Ectodermal cell (in vitro differentiated cells): ENCODE measurements around the gene SNX6.
"Not testable (repeated sequence)": the region's sequence is repeated elsewhere in the genome, so short reads cannot be mapped to it uniquely, and the experiment has no call there.

Experiments
- H3K27ac ChIP-seq: 2 replicates; pipeline ENCODE4 v1.7.0; 2013; ENCODE audit warnings: mild to moderate bottlenecking, low read depth, low read length; ENCODE audit not compliant: insufficient read depth, poor library complexity, severe bottlenecking
- H3K27me3 ChIP-seq: 2 replicates; pipeline ENCODE4 v1.7.0; 2013; ENCODE audit warnings: mild to moderate bottlenecking, low read length; ENCODE audit not compliant: insufficient read depth, control insufficient read depth, poor library complexity, severe bottlenecking
- H3K36me3 ChIP-seq: one replicate; pipeline ENCODE4 v1.7.0; 2013; ENCODE audit warnings: low read length; ENCODE audit not compliant: control insufficient read depth, insufficient read depth
- H3K4me1 ChIP-seq: one replicate; pipeline ENCODE4 v1.7.0; 2013; ENCODE audit warnings: low read length; ENCODE audit not compliant: control insufficient read depth, insufficient read depth
- H3K4me3 ChIP-seq: 2 replicates; pipeline ENCODE4 v1.7.0; 2013; ENCODE audit warnings: low read depth, low read length, control low read depth; ENCODE audit not compliant: insufficient read depth
- H3K9me3 ChIP-seq: 2 replicates; pipeline ENCODE4 v1.7.0; 2013; ENCODE audit warnings: mild to moderate bottlenecking, low read length, moderate library complexity; ENCODE audit not compliant: control insufficient read depth
- WGBS, 2 experiments: methylation state at CpG; one replicate each; pipeline ENCODE4 v1.1.7; 2013; ENCODE audit warnings: missing lambda C conversion rate in 2 of 2; 5-methylcytosine and 5-hydroxymethylcytosine counted together

SNX6 gene

GRCh38 chr14:34536951-34537676 is 92.8 kb downstream of the SNX6 start:
- Histone ChIP-seq H3K27me3 (no peaks in the 10 kb centered on the region), H3K4me3 (no peak overlapping the region), H3K9me3 (no peaks in the 10 kb centered on the region), H3K4me1 (no peaks in the 10 kb centered on the region), H3K27ac (no peak overlapping the region), H3K36me3 (peaks cover 20% of the 10 kb centered on the region)
- WGBS, 2 experiments = 92 to 97% methylated on average over 3 to 4 of the region's 4 CpGs

GRCh38 chr14:34527591-34527990 is 102.4 kb downstream of the SNX6 start:
- Histone ChIP-seq H3K9me3 (no peaks in the 10 kb centered on the region), H3K27ac (no peak overlapping the region), H3K4me3 (no peak overlapping the region), H3K4me1 (no peaks in the 10 kb centered on the region), H3K27me3 (no peaks in the 10 kb centered on the region), H3K36me3 (peaks cover 34% of the 10 kb centered on the region)
- 87 to 97% methylated on average over 1 of the region's 1 CpG for WGBS, 2 experiments

- H3K9me3 ChIP-seq, H3K27ac ChIP-seq, H3K4me1 ChIP-seq, H3K27me3 ChIP-seq, H3K4me3 ChIP-seq: not testable (repeated sequence)
- WGBS, 2 experiments = 95 to 96% methylated on average over 8 of the region's 8 CpGs
- H3K36me3 ChIP-seq = peaks cover 29% of the 10 kb centered on the region
These were observed 105.7 kb downstream of the SNX6 start for GRCh38 chr14:34524216-34524615.

- 89 to 93% methylated on average over 1 to 2 of the region's 2 CpGs for WGBS, 2 experiments
- H3K9me3 ChIP-seq = no peaks in the 10 kb centered on the region
- no peaks in the 10 kb centered on the region for H3K27me3 ChIP-seq
- no peak overlapping the region for H3K27ac ChIP-seq
- H3K4me1 ChIP-seq = no peaks in the 10 kb centered on the region
- no peak overlapping the region for H3K4me3 ChIP-seq
- peaks cover 31% of the 10 kb centered on the region for H3K36me3 ChIP-seq
These were observed 107.5 kb downstream of the SNX6 start for GRCh38 chr14:34522496-34522895.

GRCh38 chr14:34521071-34521470 is 108.9 kb downstream of the SNX6 start:
- H3K27me3 ChIP-seq, H3K4me3 ChIP-seq, H3K9me3 ChIP-seq, H3K27ac ChIP-seq, H3K4me1 ChIP-seq: not testable (repeated sequence)
- H3K36me3 ChIP-seq = peaks cover 26% of the 10 kb centered on the region
- WGBS, 2 experiments = 95 to 97% methylated on average over 6 of the region's 6 CpGs

- not testable (repeated sequence) for H3K9me3 ChIP-seq, H3K4me3 ChIP-seq, H3K27me3 ChIP-seq, H3K27ac ChIP-seq, H3K4me1 ChIP-seq
- WGBS, 2 experiments = 88 to 92% methylated on average over 7 of the region's 7 CpGs
- H3K36me3 ChIP-seq = peaks cover 26% of the 10 kb centered on the region
These were observed 109.5 kb downstream of the SNX6 start for GRCh38 chr14:34520304-34520970.
